ENCODE results near the gene FAM135A. TPM values are rescaled to one million over a fixed set of nuclear protein-coding genes. Genes with fewer than 3 reads are reported as not detected.
A peak's percentile ranks its signal among the peaks of the same experiment; 100 is the strongest.

FAM135A gene
- total and polyA plus RNA-seq, 2 of the 8 experiments (the other 6 are each of a cell fraction or from before 2014, with no cell fraction given) = 17.4 to 35.7 TPM

- H2BK12ac ChIP-seq (ENCODE audit: low read depth, low read length) = no peak overlapping the region
- no peak overlapping the region for H3K4me2 ChIP-seq (ENCODE audit: insufficient read depth in 1 of 2, low read depth in 2 of 2, low read length in 2 of 2)
- H2BK15ac ChIP-seq (ENCODE audit: low read length) = no peak overlapping the region
- ChIA-PET POLR2A (ENCODE audit: partially characterized antibody) (interaction anchor here (0.7 to 2.3 kb wide), 2 partner anchors 8 to 33 kb away, joined by 4 to 11 read pairs; partner anchors contain the start of gene FAM135A), CTCF (ENCODE audit: partially characterized antibody) (interaction anchor here (0.8 to 2.3 kb wide), 6 partner anchors 8 to 308 kb away, joined by 3 to 19 read pairs (median 8); no protein-coding TSS in a partner anchor)
- no peak overlapping the region for H2BK5ac ChIP-seq (ENCODE audit: low read depth, low read length)
- no peaks in the 10 kb centered on the region for H3K79me2 ChIP-seq (ENCODE audit: control insufficient read depth in 1 of 2, insufficient read depth in 2 of 2, low read length in 2 of 2)
- H3K4ac ChIP-seq (replicated peaks; ENCODE audit: insufficient read length, low read depth, low read length) = no peak overlapping the region
- H3K18ac ChIP-seq (ENCODE audit: extremely low read depth, low read length) = no peak overlapping the region
- H3K14ac ChIP-seq (ENCODE audit: insufficient read length) = no peak overlapping the region
- no peak overlapping the region for H4K8ac ChIP-seq (ENCODE audit: extremely low read depth, insufficient read depth, low read length)
- DNase-seq (ENCODE audit: low read depth in 1 of 2, low spot score in 2 of 2) (no peak), FAIRE-seq (no peak)
- H3K9ac ChIP-seq (replicated peaks in 1 of 4; ENCODE audit: extremely low read depth in 1 of 4, low read depth in 3 of 4, low read length in 3 of 4) = 0 out of 7 replicates have a peak overlapping the region, but pooled peaks of 1 of the 4 experiments have one; percentile 11
- no peak overlapping the region for H3K23ac ChIP-seq (ENCODE audit: insufficient read length)
- no peaks in the 10 kb centered on the region for H3K9me3 ChIP-seq (ENCODE audit: insufficient read depth in 2 of 2, low read depth in 1 of 2, low read length in 1 of 2)
- H3K36me3 ChIP-seq (ENCODE audit: control insufficient read depth in 2 of 4, insufficient read depth in 4 of 4, low read length in 3 of 4) = no peaks in the 10 kb centered on the region
- no peak overlapping the region for H3K27ac ChIP-seq (ENCODE audit: low read depth, low read length)
- H4K91ac ChIP-seq (replicated peaks; ENCODE audit: insufficient read length, low read length) = no peak overlapping the region
- H3K4me1 ChIP-seq (replicated peaks in 1 of 4; ENCODE audit: control insufficient read depth in 3 of 4, insufficient read depth in 4 of 4, low read length in 3 of 4) = no peaks in the 10 kb centered on the region; a peak in 1 of 7 replicates
- WGBS, 2 experiments (ENCODE audit: extremely low coverage in 1 of 2, insufficient coverage in 1 of 2, insufficient read length in 1 of 2, insufficient replicate concordance in 2 of 2, low coverage in 1 of 2, low lambda C conversion rate in 2 of 2, missing lambda C conversion rate in 1 of 2) = 96% methylated on average over 4 of the region's 4 CpGs; no CpG with 5 or more reads in 1 of the 2 experiments
- no peak overlapping the region for H2AK5ac ChIP-seq (ENCODE audit: low read depth, low read length)
- H2AFZ ChIP-seq (ENCODE audit: low read length) = no peak overlapping the region; the same call in 1 of the 2 replicates
- no peaks in the 10 kb centered on the region for H3K27me3 ChIP-seq (replicated peaks in 1 of 4; ENCODE audit: control insufficient read depth in 3 of 4, extremely low read depth in 1 of 4, insufficient read depth in 3 of 4, low read length in 3 of 4)
- H2BK20ac ChIP-seq (ENCODE audit: low read length) = no peak overlapping the region
- no peaks in the 10 kb centered on the region for H3K23me2 ChIP-seq (ENCODE audit: low read depth, low read length)
- no peak overlapping the region for H4K5ac ChIP-seq (ENCODE audit: insufficient read length, low read depth, low read length)
- H4K20me1 ChIP-seq (replicated peaks in 1 of 2; ENCODE audit: control insufficient read depth in 1 of 2, insufficient read depth in 2 of 2, low read length in 2 of 2) = no peaks in the 10 kb centered on the region
- no peak overlapping the region for H3K56ac ChIP-seq (replicated peaks; ENCODE audit: insufficient read length, low read depth, low read length)
- H3K79me1 ChIP-seq (ENCODE audit: low read depth, low read length) = no peaks in the 10 kb centered on the region
- H2BK120ac ChIP-seq (replicated peaks; ENCODE audit: low read depth, low read length) = no peak overlapping the region
- no peak overlapping the region for H3K4me3 ChIP-seq (ENCODE audit: extremely low read depth in 1 of 4, insufficient read depth in 2 of 4, low read depth in 3 of 4, low read length in 4 of 4)
- no peak for TF ChIP-seq BCL11A (IDR thresholded peaks at IDR 0.05; ENCODE audit: low read depth in 2 of 2, low read length in 2 of 2)
- no peak for TF ChIP-seq GABPA (IDR thresholded peaks at IDR 0.05; ENCODE audit: borderline replicate concordance, insufficient read depth, low read length)
- TF ChIP-seq MAX (IDR thresholded peaks at IDR 0.05) = no peak
- TF ChIP-seq YY1 (IDR thresholded peaks at IDR 0.05; ENCODE audit: low read depth, low read length) = no peak
- TF ChIP-seq POLR2AphosphoS5 (IDR thresholded peaks at IDR 0.05; ENCODE audit: low read depth, low read length) = no peak
- TF ChIP-seq, protein P1, sequence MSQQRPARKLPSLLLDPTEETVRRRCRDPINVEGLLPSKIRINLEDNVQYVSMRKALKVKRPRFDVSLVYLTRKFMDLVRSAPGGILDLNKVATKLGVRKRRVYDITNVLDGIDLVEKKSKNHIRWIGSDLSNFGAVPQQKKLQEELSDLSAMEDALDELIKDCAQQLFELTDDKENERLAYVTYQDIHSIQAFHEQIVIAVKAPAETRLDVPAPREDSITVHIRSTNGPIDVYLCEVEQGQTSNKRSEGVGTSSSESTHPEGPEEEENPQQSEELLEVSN (IDR thresholded peaks at IDR 0.05) = no peak
- no peak for TF ChIP-seq FOSL1 (IDR thresholded peaks at IDR 0.05; ENCODE audit: insufficient read depth, low read depth, low read length)
- TF ChIP-seq POLR2A (IDR thresholded peaks at IDR 0.05; ENCODE audit: control extremely low read depth in 1 of 2, low read depth in 2 of 2, low read length in 2 of 2) = no peak
- no peak for TF ChIP-seq SUZ12 (IDR thresholded peaks at IDR 0.05; ENCODE audit: low read length)
- no peak for TF ChIP-seq CBX5 (IDR thresholded peaks at IDR 0.05; ENCODE audit: low read depth, low read length)
- TF ChIP-seq SIRT6 (IDR thresholded peaks at IDR 0.05; ENCODE audit: low read length) = no peak
- TF ChIP-seq RXRA (IDR thresholded peaks at IDR 0.05; ENCODE audit: insufficient read depth, low read depth, low read length) = no peak
- TF ChIP-seq TAF7 (optimal IDR thresholded peaks at IDR 0.05; ENCODE audit: borderline replicate concordance, low read depth, low read length) = no peak
Observed at GRCh38 chr6:70379473-70380013, 33.8 kb upstream of the FAM135A start.

Measured in H1 (cell line).